ENCODE measurements around the gene COX7A1.
"Not testable (repeated sequence)": the region's sequence is repeated elsewhere in the genome, so short reads cannot be mapped to it uniquely, and the experiment has no call there.

Gene COX7A1

DNA sequence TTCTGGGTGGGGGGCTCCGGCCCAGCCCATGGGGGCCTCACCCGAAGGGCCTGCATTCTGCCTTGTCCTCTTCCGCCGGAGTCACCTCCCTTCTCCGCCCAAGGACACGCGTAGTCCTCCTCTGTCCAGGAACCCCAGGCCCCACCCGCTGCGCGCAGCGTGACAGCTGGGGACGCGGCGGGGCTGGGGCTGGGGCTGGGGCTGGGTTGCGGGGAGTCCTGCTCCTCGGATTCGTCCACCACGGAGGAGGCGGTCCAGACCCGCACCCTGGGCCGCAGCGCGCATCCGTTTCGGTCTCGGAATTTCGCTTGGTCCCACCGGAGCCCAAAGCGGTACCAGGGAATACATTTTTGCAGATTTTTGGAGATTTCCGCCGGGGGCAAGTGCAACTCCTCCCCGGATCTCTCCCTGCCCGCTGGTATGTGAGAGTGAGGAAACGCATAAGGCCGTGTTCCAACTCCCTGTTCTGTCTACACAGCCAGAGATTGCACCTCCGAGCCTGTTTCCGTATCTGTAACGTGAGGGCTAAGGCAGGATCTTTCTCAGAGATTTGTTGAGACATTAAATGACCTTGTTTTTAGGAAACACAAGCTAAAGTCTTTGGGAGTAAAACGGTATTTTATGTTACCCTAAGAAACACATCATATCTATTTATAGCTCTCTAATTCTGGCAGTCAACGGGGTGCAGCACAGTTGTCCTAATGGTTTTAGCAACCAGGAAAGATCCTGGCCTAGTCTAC, at the start of gene COX7A1:
Gene COX7A1, minus strand, starts transcription at position 96 of the 740 bp plus-strand sequence. Its CDS starts 40 bp downstream, at position 56.
- peak; percentile 33 for DNase-seq

DNA sequence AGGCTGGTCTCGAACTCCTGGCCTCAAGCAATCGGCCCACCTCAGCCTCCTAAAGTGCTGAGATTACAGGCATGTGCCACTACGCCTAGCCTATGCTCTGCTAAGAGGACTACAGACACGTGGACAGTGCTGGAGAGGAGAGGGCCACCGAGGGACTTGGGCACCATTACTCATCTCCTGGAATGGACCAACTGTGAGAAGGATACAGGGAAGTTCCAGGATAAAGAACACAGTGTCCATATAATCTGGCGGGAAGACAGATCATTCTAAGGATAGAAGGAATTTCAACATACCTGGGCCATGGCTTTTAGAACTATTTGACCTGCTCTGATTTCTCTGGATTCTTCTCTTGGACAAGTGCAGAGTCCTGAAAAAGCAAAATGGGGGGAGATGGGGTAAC, 49.4 kb upstream of the COX7A1 start:
- no peak for DNase-seq

DNA sequence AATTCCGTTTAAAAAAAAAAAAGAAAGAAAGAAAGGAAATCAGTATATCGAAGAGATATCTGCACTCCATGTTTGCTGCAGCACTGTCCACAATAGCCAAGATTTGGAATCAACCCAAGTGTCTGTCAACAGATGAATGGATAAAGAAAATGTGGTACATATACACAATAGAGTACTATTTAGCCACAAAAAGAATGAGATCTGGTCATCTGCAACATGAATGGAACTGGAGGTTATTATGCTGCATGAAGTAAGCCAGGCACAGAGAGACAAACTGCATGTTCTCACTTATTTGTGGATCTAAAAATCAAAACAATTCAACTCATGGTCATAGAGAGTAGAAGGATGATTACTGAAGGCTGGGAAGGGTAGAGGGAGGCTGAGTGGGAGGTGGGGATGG, 45.9 kb upstream of the COX7A1 start:
- no peak for DNase-seq

DNA sequence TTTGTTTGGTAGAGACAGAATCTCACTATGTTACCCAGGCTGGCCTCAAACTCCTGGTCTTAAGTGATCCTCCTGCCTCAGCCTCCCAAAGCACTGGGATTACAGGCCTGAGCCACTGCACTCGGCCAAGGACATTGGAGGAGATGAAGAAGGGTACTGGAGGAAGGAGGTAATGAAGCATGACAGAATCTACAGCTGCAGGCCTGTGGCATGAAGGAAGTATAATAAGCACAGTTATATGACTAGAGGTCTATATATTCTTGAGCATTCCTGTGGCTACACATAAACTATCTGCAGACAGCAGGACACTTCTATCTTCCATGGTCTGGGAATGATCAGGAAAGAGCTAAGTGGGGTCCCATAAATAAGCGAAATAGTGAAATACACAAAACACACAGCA, 44.0 kb upstream of the COX7A1 start:
- no peak for DNase-seq

DNA sequence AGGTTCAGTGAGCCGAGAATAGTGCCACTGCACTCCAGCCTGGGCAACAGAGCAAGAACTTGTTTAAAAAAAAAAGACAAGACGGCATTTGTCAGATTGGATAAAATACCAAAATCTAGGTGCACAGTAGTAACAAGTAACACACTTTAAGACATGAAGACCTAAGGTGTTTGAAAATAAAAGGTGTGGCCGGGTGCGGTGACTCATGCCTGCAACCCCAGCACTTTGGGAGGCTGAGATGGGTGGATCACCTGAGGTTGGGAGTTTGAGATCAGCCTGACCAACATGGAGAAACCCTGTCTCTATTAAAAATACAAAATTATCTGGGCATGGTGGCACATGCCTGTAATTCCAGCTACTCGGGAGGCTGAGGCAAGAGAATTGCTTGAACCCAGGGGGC, 34.5 kb upstream of the COX7A1 start:
- DNase-seq = not testable (repeated sequence)

DNA sequence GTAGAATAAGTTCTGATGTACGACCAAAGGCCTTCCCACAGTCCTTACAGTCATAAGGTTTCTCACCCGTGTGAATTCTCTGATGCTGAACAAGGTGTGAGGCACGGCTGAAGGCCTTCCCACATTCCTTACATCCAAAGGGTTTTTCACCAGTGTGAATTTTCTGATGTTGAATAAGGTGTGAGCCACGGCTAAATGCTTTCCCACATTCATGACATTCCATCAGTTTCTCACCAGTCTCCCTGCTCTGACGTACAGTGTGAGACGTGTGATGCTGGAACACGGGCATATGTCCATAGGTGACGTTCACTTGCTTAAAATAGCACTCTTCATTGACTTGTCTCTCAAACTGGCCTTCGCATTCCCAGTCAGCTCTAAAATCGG, 31.0 kb upstream of the COX7A1 start:
- DNase-seq = no peak

DNA sequence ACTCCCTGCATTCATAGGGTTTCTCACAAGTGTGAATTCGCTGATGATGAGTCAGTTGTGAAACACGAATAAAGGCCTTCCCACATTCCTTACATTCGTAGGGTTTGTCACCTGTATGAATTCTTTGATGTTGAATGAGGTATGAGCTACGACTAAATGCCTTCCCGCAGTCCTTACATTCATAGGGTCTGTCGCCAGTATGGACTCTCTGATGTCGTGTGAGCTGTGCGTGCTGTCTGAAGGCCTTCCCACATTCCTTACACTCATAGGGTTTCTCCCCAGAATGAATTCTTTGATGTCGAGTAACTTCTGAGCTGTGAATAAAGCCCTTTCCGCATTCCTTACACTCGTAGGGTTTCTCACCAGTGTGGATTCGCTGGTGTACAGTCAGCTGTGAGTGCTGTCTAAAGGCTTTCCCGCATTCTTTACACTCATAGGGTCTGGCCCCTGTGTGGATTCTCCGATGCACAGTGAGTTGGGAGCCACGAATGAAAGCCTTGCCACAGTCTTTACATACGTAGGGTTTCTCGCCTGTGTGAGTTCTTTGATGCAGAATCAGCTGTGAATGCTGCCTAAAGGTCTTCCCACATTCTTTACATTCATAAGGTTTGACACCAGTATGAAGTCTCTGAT, 30.5 kb upstream of the COX7A1 start:
- DNase-seq = no peak

DNA sequence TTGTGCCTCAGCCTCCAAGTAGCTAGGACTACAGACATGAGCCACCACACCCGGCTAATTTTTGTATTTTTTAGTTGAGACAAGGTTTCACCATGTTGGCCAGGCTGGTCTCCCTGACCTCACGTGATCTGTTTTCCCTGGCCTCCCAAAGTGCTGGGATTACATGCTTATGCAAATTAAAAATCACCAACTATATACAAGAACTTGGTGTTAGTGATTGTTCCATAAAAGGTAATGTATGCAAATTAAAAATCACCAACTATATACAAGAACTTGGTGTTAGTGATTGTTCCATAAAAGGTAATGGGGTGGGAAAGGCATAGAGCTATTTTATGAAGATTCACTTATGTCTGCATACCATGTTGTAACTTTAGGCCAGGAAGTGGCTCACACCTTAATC, 26.8 kb upstream of the COX7A1 start:
- not testable (repeated sequence) for DNase-seq

DNA sequence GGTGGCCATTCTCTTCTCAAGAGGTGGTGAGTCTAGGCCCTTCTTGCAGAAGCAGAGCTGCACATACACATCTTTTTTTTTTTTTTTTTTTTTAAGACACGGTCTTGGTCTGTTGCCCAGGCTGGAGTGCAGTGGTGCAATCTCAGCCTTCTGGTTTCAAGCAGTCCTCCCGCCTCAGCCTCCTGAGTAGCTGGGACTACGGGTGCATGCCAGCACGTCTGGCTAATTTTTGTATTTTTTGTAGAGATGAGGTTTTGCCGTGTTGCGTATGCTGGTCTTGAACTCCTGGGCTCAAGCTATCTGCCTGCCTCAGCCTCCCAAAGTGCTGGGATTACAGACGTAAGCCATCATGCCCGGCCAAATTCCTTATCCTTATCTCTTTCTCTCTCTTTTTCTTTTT, 21.6 kb upstream of the COX7A1 start:
- DNase-seq = not testable (repeated sequence)

DNA sequence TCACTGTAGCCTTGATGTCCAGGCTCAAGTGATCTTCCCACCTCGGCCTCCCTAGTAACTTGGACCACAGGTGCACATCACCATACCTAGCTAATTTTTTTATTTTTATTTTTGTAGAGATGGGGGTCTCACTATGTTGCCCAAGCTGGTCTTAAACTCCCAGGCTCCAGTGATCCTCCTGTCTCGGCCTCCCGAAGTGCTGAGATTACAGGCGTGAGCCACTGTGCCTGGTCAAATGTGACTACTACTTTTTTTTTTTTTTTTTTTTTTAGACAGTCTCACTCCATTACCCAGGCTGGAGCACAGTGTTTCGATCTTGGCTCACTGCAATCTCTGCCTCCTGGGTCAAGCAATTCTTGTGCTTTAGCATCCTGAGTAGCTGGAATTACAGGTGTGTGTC, 20.6 kb upstream of the COX7A1 start:
- DNase-seq = no peak

DNA sequence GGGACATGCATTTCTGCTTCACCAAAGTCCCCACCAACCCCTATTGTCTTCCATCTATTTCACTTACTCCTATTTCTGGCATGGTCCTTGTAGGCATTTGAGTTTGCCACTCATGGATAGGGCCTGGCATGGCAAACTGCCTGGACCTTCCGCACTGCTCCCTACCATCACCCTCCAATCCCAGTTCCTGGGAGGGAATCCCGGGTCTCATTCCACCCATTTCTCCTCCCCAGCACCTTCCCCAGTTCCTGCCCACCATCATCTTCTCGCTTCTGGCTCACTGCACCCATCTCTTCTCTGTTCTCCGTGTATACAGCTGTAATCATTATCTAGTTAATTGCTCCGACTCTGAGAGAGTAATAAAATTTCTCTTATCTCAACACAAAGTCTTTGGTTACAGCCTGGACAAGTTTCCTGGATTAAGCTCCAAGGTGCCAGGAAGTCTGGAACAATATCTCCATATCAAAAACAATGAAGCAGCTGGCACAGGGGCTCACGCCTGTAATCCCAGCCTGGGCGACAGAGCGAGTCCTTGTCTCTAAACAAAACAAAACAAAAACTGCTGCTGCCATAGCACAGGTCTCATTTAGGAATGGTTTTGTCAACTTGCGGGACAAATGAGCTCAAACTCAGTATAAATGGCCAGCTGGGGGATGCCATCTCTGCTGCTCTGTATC, 17.0 kb upstream of the COX7A1 start:
- no peak for DNase-seq

DNA sequence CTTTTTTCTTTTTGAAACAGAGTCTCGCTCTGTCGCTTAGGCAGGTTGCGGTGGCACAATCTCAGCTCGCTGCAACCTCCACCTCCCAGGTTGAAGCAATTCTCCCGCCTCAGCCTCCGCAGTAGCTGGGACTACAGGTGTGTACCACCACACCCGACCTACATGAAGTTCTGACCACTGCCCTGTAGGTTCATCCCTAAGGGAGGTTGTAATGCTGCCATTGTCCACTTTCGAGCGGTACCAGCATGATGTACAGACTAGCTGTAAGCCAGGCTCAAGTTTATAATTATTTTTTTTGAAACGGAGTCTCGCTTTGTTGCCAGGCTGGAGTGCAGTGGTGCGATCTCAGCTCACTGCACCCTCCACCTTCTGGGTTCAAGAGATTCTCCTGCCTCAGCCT, 11.6 kb upstream of the COX7A1 start:
- no peak for DNase-seq

DNA sequence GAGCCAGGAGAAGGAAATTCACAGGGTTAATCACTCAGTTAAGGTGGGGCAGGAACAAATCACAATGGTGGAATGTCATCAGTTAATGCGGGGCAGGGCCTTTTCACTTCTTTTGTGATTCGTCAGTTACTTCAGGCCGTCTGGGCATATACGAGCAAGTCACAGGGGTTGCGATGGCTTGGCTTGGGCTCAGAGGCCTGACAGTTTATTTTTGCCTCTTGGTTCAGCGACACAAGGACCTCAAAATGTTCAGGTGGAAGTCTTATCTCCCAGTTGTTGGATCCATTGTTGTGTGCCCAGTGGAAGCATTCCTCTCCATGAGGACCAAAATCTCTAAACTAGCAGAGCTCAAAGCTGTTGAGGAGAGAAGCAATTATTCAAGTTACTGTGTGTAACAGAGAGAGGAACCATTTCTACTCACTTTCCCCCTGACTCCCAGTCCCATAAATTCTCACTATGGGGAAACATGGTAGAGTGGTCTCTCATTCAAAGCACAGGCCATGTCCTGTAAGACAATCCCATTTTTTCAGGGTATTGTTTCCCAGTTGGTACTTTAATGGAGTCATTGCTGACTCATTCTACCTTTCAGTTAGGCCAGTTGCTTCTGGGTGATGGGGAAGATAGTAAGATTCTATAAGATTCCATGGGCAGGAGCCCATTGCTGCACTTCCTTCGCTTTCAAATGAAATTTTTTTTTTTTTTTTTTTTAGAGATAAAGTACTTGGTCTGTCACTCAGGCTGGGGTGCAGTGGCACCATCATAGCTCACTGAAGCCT, 8.8 kb upstream of the COX7A1 start:
- no peak for DNase-seq

DNA sequence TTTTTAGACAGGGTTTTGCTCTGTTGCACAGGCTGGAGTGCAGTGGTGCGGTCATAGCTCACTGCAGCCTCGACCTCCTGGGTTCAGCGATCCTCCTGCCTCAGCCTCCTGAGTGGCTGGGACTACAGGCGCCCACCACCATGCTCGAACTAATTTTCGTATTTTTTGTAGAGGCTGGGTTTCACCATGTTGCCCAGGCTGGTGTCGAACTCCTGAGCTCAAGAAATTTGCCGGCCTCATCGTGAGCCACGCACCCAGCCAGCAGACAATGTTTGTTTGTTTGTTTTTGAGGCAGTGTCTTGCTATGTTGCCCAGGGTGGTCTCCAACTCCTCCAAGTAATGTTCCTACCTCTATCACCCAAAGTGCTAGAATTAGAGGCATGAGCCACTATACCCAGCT, 879 bp upstream of the COX7A1 start:
- DNase-seq = no peak

DNA sequence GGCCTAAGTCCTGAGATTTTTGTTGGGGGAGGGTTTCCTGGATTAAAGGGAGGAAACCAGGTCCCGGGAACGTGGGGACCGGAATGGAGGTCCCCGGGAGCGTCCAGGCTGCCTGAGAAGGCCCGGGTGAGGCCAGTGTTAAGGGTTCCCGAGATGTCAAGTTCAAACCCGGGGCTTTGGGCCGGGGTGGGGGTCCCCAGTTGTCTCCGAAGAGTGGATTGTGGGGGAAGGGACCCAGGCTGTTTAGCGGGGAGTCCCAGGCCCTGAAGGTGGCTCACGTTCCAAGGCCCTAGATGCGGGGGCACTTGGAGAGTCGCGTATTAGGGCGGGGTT, 262 bp downstream of the COX7A1 start:
- peak; percentile 36 for DNase-seq

DNA sequence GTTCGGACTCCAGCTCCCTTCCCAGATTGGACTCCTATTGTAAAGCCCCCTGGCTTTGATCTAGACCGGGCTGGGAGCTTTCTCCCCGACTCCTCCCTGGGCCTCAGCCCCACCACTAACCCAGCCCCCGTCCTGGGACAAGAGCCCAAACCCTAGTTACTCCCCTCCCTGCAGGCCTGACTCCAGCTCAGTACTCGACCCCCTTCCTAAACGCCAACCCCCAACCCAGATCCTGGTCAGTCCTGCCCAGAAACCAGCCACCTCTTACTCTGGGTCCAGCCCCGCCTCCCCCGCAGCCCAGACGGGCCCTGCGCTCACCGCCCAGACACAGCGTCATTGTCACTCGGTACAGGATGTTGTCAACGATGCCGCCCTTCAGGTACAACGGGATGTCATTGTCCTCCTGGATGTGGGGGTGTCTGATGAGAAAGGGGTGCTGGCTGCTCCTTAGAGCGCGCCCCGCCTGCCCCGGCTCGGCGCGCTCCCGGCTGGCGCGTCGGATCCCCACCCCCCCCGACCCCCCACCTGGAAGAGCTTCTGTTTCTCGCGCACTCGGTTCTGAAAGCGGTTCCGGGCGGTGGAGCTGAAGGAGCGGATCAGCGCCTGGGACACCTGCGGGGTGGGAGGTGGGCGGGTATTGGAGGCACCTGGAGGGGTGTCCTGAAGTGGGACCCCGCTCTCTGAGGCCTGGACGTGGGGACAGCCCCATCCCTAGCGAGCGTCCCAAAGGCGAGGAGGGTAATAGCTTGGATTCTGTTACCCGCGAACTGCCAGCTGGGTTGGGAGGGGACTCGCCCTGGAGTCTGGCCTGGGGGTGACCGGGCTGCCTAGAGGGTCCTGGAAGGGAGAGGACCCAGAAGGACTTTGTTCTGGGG, 866 bp downstream of the COX7A1 start:
- no peak for DNase-seq

DNA sequence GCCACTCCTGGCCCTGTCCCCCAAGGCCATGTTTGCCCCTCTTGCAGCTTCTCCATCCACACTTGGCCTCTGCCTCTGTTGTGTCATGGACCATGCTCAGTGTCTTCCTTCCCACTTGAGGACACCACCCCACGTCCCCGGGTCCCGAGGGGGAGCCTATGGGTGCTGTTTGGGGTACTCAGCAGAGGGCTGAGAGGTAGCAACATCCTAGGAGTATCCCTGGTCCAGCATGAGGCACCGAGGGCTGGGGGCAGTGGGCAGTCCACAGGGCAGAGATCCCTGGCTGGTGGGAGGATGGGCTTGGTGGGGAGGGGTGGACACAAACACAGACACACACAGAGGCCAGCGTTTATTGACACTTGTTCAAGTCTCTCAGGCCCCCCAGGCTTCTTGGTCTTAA, 1.7 kb downstream of the COX7A1 start:
- no peak for DNase-seq

DNA sequence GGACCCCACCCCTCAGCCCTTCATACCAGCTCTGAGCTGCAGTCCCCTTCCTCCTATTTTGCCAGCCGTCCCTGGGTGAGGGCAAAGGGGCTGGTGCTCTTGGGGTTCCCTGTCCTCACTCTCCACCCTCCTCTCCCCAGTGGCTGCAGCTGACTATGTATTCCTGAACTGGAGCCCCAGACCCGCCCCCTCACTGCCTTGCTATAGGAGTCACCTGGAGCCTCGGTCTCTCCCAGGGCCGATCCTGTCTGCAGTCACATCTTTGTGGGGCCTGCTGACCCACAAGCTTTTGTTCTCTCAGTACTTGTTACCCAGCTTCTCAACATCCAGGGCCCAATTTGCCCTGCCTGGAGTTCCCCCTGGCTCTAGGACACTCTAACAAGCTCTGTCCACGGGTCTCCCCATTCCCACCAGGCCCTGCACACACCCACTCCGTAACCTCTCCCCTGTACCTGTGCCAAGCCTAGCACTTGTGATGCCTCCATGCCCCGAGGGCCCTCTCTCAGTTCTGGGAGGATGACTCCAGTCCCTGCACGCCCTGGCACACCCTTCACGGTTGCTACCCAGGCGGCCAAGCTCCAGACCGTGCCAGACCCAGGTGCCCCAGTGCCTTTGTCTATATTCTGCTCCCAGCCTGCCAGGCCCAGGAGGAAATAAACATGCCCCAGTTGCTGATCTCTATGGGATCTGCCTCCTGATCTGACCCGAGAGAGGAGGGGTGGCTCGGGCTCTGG, 2.4 kb downstream of the COX7A1 start:
- DNase-seq = no peak

DNA sequence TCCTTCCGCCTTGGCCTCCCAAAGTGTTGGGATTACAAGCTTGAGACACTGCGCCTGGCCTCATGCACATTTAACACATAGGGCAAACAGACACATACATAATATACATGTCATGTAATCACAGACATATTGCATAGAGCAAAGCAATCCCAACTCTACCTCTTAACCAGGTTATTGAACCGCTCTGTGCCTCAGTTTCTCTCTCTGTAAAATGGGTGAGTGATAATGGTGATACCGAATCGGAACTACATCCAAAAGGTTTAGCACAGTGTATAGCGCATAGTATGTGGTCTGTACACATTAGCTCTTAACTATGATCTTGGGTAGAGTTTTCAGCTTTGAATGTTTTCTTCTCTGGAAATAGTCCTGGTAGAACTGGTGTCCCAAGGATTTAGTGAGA, 7.6 kb downstream of the COX7A1 start:
- no peak for DNase-seq

DNA sequence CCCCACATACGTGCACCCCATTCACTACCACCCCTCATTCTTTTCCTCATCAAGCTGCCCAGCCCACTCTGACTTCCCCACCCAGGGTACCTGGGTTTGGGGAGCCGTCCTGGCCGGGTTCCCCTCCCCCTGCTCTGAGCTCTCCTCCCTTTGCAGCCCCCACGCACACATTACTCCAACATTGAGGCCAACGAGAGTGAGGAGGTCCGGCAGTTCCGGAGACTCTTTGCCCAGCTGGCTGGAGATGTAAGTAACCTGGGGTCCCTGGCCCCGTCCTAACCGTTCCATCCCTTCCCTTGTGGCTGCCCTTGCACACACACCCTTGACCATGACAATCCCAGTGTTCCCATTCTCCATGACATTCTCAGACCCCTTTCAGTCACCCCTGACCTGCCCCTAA, 9.8 kb downstream of the COX7A1 start:
- no peak for DNase-seq

DNA sequence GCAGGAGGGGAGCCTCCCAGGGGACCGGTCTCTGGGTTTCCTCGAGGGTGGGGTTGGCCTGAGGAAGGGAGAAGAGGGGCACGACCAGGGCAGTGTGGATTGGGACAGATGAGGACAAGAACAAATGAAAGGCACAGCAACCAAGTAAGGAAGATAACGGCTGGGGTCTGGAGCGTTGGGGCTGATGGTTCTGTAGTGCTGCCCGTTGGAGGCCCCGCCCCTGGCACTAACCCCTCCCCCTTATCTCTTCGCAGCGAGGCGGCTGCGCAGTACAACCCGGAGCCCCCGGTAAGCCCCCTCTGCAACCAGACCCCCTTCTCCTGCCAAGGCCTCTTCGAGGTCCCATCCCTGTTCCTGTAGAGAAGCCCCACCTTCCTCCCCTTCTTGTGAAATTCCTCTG, 10.2 kb downstream of the COX7A1 start:
- DNase-seq = no peak
